Breast epithelium (tissue), 4 donors: ENCODE results near the gene KRTAP2-1. TPM values are rescaled to one million over a fixed set of nuclear protein-coding genes. Genes with fewer than 3 reads are reported as not detected.
"Not testable (repeated sequence)": the region's sequence is repeated elsewhere in the genome, so short reads cannot be mapped to it uniquely, and the experiment has no call there.

Experiments
- DNase-seq, 2 donors: peaks; one replicate each; pipeline ENCODE4 v3.0.0-alpha.2; 2019; ENCODE audit warnings: low spot score in 2 of 2
- H3K27ac ChIP-seq, 2 donors: fragments of 200-600 bp; sonication (generic) in 1 of 2; one replicate each; pipeline ENCODE4 v1.5.1; 2016 to 2019; ENCODE audit warnings: mild to moderate bottlenecking in 1 of 2
- H3K27me3 ChIP-seq, 2 donors: fragments of 200-600 bp; sonication (generic) in 1 of 2; one replicate each; pipeline versions ENCODE4 v1.5.1 to v1.6.0; 2017 to 2019; ENCODE audit warnings: control low read depth in 1 of 2, mild to moderate bottlenecking in 1 of 2
- H3K36me3 ChIP-seq: fragments of 200-600 bp; one replicate; pipeline ENCODE4 v1.5.1; 2019
- H3K4me1 ChIP-seq, 2 donors: fragments of 200-600 bp; sonication (generic); one replicate each; pipeline ENCODE4 v1.5.1; 2016 to 2019; ENCODE audit warnings: control low read depth in 1 of 2
- H3K4me3 ChIP-seq, 3 donors: fragments of 200-600 bp; sonication (generic); 1 replicate in 2 of 3; 2 replicates in 1 of 3; pipeline ENCODE4 v1.5.1; 2016 to 2019; ENCODE audit warnings: mild to moderate bottlenecking in 3 of 3, moderate library complexity in 2 of 3
- H3K9me3 ChIP-seq, 2 donors: fragments of 200-600 bp; sonication (generic) in 1 of 2; one replicate each; pipeline ENCODE4 v1.5.1; 2016 to 2019; ENCODE audit warnings: control low read depth in 1 of 2
- POLR2A ChIP-seq: fragments of 450-650 bp; IDR thresholded peaks from one replicate; pipeline ENCODE4 v1.6.1; 2016; ENCODE audit warnings: antibody characterized with exemption, mild to moderate bottlenecking, moderate library complexity
- POLR2AphosphoS5 ChIP-seq, 3 donors: sonication (generic); formaldehyde crosslinking; IDR thresholded peaks; one replicate each; pipeline ENCODE4 v1.6.1; 2017; ENCODE audit warnings: antibody characterized with exemption in 3 of 3
- intact Hi-C: fragments of 100-400 bp; cut with DNase I; formaldehyde crosslinking; loops from one replicate; pipeline ENCODE4 v1.15.1; 2023; ENCODE audit warnings: low total_unique reads
- total RNA-seq, 3 donors: library from RNA; depleted of rRNA; stranded (reverse); fragments of >200 nt; gene quantifications; one replicate each; pipeline ENCODE4 v1.1.0, GENCODE V29; 2016
- TF ChIP-seq, protein P1 (sequence below), 3 donors: fragments of 450-650 bp; IDR thresholded peaks; one replicate each; pipeline ENCODE4 v1.5.1; 2016 to 2017; ENCODE audit warnings: antibody characterized with exemption in 3 of 3, mild to moderate bottlenecking in 3 of 3, moderate library complexity in 3 of 3

Gene KRTAP2-1
- total RNA-seq, 3 donors from 2014 or later, result not detected

DNA sequence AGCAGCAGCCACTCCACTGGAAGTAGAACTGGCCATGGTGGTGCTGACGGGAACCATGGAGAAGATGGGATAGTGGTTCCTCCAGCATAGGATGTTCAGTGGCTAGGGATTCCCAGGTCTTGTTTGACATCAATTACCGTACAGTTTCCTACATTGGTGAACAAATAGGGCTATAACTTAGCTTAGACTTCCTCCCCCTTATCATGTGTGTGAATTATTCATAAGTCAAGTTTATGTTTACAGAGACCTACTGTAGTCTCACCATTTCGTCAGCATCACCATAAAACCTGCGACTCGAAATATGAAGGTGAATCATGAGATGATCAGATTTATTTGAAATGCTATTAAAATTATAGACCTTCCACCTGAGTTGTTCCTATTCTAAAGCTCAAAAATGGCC is 11.6 kb upstream of the KRTAP2-1 start:
- DNase-seq, result no peak
- H3K4me3 ChIP-seq, result no peak overlapping the region
- no peaks in the 10 kb centered on the region for H3K27me3 ChIP-seq
- H3K36me3 ChIP-seq, result no peaks in the 10 kb centered on the region
- intact Hi-C loops, result loop anchor here (2.0 kb wide), 1 partner anchor 34 kb away; no protein-coding TSS in a partner anchor
- H3K4me1 ChIP-seq, result no peaks in the 10 kb centered on the region
- H3K9me3 ChIP-seq, result no peaks in the 10 kb centered on the region
- H3K27ac ChIP-seq, result no peak overlapping the region
- TF ChIP-seq, protein P1, sequence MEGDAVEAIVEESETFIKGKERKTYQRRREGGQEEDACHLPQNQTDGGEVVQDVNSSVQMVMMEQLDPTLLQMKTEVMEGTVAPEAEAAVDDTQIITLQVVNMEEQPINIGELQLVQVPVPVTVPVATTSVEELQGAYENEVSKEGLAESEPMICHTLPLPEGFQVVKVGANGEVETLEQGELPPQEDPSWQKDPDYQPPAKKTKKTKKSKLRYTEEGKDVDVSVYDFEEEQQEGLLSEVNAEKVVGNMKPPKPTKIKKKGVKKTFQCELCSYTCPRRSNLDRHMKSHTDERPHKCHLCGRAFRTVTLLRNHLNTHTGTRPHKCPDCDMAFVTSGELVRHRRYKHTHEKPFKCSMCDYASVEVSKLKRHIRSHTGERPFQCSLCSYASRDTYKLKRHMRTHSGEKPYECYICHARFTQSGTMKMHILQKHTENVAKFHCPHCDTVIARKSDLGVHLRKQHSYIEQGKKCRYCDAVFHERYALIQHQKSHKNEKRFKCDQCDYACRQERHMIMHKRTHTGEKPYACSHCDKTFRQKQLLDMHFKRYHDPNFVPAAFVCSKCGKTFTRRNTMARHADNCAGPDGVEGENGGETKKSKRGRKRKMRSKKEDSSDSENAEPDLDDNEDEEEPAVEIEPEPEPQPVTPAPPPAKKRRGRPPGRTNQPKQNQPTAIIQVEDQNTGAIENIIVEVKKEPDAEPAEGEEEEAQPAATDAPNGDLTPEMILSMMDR (IDR thresholded peaks at IDR 0.05), result no peak
- TF ChIP-seq POLR2AphosphoS5 (IDR thresholded peaks at IDR 0.05), result no peak
- TF ChIP-seq POLR2A, result no peak

DNA sequence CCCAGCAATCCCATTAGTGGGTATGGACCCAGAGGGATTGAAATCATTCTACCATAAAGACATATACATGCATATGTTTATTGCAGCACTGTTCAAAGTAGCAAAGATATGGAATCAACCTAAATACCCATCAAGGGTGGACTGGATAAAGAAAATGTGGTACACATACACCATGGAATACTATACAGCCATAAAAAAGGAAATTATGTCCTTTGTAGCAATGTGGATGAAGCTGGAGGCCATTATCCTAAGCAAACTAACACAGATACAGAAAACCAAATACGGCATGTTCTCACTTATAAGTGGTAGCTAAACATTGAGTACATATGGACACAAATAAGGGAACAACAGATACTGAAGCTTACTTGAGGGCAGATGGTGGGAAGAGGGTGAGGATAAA is 10.4 kb upstream of the KRTAP2-1 start:
- no peaks in the 10 kb centered on the region for H3K9me3 ChIP-seq
- no peaks in the 10 kb centered on the region for H3K4me1 ChIP-seq
- no peak overlapping the region for H3K4me3 ChIP-seq
- TF ChIP-seq POLR2AphosphoS5 (IDR thresholded peaks at IDR 0.05) (no peak), POLR2A (no peak)
- TF ChIP-seq, protein P1 (IDR thresholded peaks at IDR 0.05), result no peak
- no peak for DNase-seq
- H3K36me3 ChIP-seq, result no peaks in the 10 kb centered on the region
- intact Hi-C loops, result no loop called here
- no peak overlapping the region for H3K27ac ChIP-seq
- no peaks in the 10 kb centered on the region for H3K27me3 ChIP-seq

DNA sequence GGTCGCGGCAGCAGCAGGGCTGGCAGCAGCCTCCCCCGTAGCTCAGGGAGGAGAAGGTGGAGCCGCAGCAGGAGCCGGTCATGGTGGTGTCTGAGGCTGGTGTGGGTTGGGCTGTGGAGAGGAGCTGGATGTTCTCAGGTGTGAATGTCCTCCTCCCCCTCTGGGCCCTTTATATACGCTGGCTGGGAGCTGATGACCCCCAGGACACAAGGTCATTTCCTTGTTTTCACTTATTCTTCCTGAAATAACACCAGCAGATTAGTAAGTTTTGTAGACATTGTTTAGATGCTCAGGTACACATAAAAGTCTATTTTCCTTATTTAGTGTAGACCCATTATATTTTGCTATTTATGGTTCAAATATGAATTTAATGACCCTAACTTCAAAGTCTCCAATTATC is 8.0 kb upstream of the KRTAP2-1 start, which contains the start of gene KRTAP2-2:
Gene KRTAP2-2, minus strand, starts transcription at position 101 of the 400 bp plus-strand sequence. Its CDS starts 19 bp downstream, at position 82.
- H3K27ac ChIP-seq, intact Hi-C loops, H3K27me3 ChIP-seq, H3K36me3 ChIP-seq, H3K4me3 ChIP-seq, H3K9me3 ChIP-seq, H3K4me1 ChIP-seq, DNase-seq: not testable (repeated sequence)

DNA sequence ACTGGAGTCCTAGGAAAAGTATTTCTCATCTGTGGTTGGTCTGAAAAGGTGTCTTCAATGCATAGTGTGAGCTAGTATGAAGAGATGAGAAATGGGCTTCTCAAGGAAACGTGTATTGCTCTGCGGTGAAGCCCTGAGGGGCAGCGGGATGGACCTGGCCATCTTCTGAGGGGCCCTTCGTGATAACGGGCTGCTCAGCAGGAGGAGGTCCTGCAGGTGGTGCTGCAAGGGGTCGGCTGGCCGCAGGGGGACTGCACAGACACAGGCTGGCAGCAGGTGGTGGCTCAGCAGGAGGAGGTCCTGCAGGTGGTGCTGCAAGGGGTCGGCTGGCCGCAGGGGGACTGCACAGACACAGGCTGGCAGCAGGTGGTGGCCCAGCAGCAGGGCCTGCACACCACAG is 7.4 kb upstream of the KRTAP2-1 start:
- H3K27ac ChIP-seq, H3K9me3 ChIP-seq, H3K4me3 ChIP-seq, H3K27me3 ChIP-seq, DNase-seq, H3K4me1 ChIP-seq, intact Hi-C loops, H3K36me3 ChIP-seq: not testable (repeated sequence)

DNA sequence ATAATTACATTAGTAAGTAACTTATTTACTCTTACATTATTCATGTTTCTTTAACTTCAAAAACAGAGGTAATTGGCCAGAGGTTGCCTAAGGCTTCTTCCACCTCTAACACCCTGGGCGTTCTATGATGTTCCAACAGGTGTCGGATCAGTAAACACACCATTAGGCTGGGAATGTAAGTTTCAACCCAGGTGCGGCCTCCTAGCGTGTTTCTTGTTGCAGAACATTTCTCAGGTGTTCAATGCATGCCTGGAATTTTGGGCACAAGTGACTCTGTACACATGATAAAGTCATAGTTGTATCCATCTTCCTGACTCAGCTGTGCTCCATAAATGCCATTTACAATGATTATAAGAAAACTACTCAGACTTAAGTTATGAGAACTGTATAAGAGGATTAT is 6.9 kb upstream of the KRTAP2-1 start:
- H3K27me3 ChIP-seq, result peaks cover 0 to 3% of the 10 kb centered on the region in 2 donors
- no peaks in the 10 kb centered on the region for H3K36me3 ChIP-seq
- no peaks in the 10 kb centered on the region for H3K9me3 ChIP-seq
- H3K4me3 ChIP-seq, result no peak overlapping the region
- H3K4me1 ChIP-seq, result no peaks in the 10 kb centered on the region
- TF ChIP-seq, protein P1 (IDR thresholded peaks at IDR 0.05), result no peak
- H3K27ac ChIP-seq, result no peak overlapping the region
- no peak for DNase-seq
- intact Hi-C loops, result no loop called here

DNA sequence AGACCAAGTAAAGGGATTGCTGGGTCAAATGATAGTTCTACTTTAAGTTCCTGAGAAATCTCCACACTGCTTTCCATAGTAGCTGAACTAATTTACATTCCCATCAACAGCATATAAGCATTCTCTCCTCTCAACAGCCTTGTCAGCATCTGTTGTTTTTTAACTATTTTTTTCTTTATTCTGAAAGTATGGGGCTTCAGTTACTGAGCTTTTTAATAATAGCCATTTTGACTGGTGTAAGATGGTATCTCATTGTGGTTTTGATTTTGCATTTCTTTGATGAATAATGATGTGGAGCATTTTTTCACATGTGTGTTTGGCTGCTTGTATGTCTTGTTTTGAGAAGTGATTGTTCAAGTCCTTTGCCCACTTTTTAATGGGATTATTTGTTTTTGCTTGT is 5.5 kb upstream of the KRTAP2-1 start:
- no peaks in the 10 kb centered on the region for H3K36me3 ChIP-seq
- TF ChIP-seq POLR2AphosphoS5 (IDR thresholded peaks at IDR 0.05) (no peak), POLR2A (no peak)
- TF ChIP-seq, protein P1 (IDR thresholded peaks at IDR 0.05), result no peak
- intact Hi-C loops, result no loop called here

More for the DNA sequence above, 5.5 kb upstream of the KRTAP2-1 start:
- DNase-seq, result no peak
- no peaks in the 10 kb centered on the region for H3K9me3 ChIP-seq
- H3K27ac ChIP-seq, result no peak overlapping the region
- H3K4me1 ChIP-seq, result no peaks in the 10 kb centered on the region
- no peak overlapping the region for H3K4me3 ChIP-seq
- peaks cover 0 to 4% of the 10 kb centered on the region in 2 donors for H3K27me3 ChIP-seq
